GM23338 (cell line): ENCODE results near the gene RPUSD1. TPM values are rescaled to one million over a fixed set of nuclear protein-coding genes. Genes with fewer than 3 reads are reported as not detected.

Source experiments
- CREB1 ChIP-seq: fragments of 250-450 bp; sonication (Bioruptor Pico); IDR thresholded peaks from 2 replicates; pipeline ENCODE4 v1.5.0; 2020; ENCODE audit warnings: low read depth, mild to moderate bottlenecking, moderate library complexity
- CTCF ChIP-seq, 2 experiments: fragments of 200-600 bp in 1 of 2; sonication (generic) in 1 of 2; conservative IDR thresholded peaks; 2 replicates each; pipeline versions ENCODE4 v1.5.1 to v1.6.1; 2016 to 2017; ENCODE audit warnings: antibody characterized with exemption in 2 of 2, low read depth in 2 of 2, mild to moderate bottlenecking in 2 of 2, moderate library complexity in 1 of 2
- EZH2 ChIP-seq: fragments of 200-600 bp; sonication (generic); IDR thresholded peaks from one replicate; pipeline ENCODE4 v1.8.0; 2017; ENCODE audit warnings: antibody characterized with exemption, mild to moderate bottlenecking, low read depth; ENCODE audit not compliant: unreplicated experiment
- EZH2phosphoT487 ChIP-seq: fragments of 200-600 bp; sonication (generic); IDR thresholded peaks from one replicate; pipeline ENCODE4 v1.8.1; 2018; ENCODE audit warnings: antibody characterized with exemption; ENCODE audit not compliant: unreplicated experiment
- JUNB ChIP-seq: IDR thresholded peaks from one replicate; pipeline ENCODE4 v1.6.1; 2016; ENCODE audit warnings: antibody characterized with exemption; ENCODE audit not compliant: unreplicated experiment
- POLR2AphosphoS5 ChIP-seq: IDR thresholded peaks from 2 replicates; pipeline ENCODE4 v1.6.1; 2016; ENCODE audit warnings: antibody characterized with exemption, low read depth
- STAT1 ChIP-seq: IDR thresholded peaks from one replicate; pipeline ENCODE4 v1.6.1; 2016; ENCODE audit warnings: antibody characterized with exemption; ENCODE audit not compliant: unreplicated experiment
- ZNF114 ChIP-seq: fragments of 250-450 bp; sonication (Bioruptor Pico); IDR thresholded peaks from 2 replicates; pipeline ENCODE4 v1.5.0; 2020; ENCODE audit warnings: mild to moderate bottlenecking, moderate library complexity
- ZNF331 ChIP-seq: fragments of 250-450 bp; sonication (Bioruptor Pico); IDR thresholded peaks from 2 replicates; pipeline ENCODE4 v1.5.0; 2020; ENCODE audit warnings: low read depth, mild to moderate bottlenecking, moderate library complexity
- polyA plus RNA-seq: library from polyadenylated mRNA; unstranded; fragments of >200 nt; fragmentation: Nextera tagmentation; extraction: Ambion mirVana; gene quantifications from 2 replicates; pipeline ENCODE4 v1.2.1, GENCODE V29; 2016
- total RNA-seq: library from RNA; depleted of rRNA; stranded (reverse); fragments of >200 nt; shearing (Covaris generic); gene quantifications from 2 replicates; pipeline ENCODE4 v1.2.3, GENCODE V29; 2014
- TF ChIP-seq, protein P1 (sequence below): fragments of 250-450 bp; sonication (Bioruptor Pico); IDR thresholded peaks from 2 replicates; pipeline ENCODE4 v1.5.0; 2020; ENCODE audit warnings: mild to moderate bottlenecking, moderate library complexity
- TF ChIP-seq, protein P2 (sequence below): IDR thresholded peaks from one replicate; pipeline ENCODE4 v1.6.1; 2018; ENCODE audit warnings: antibody characterized with exemption; ENCODE audit not compliant: unreplicated experiment
- TF ChIP-seq, protein P3 (sequence below): IDR thresholded peaks from 2 replicates; pipeline ENCODE4 v1.6.1; 2016; ENCODE audit warnings: antibody characterized with exemption

RPUSD1 gene
- total and polyA plus RNA-seq, 2 experiments from 2014 or later = 19.1 to 79.5 TPM

DNA sequence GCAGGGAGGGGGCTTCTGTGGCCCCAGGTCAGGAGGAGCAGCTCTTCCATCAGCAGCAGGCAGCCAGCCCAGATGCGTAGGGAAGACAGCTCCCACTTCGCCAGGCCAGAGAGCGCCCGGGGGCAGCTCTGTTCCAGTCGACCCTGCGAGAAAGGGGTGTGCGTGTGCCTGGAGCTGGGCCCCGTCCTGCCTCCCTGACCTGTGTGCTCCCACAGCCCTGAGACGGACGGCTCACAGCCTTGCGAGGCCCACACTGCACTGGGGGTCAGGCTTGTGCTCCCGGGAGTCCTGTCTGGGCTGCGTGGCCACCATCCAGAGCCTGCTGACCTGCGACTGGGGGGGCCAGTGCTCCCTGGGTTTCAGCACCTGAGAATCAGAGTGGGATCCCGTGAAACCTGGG is 28.1 kb downstream of the RPUSD1 start (continued):
- TF ChIP-seq, protein P1, sequence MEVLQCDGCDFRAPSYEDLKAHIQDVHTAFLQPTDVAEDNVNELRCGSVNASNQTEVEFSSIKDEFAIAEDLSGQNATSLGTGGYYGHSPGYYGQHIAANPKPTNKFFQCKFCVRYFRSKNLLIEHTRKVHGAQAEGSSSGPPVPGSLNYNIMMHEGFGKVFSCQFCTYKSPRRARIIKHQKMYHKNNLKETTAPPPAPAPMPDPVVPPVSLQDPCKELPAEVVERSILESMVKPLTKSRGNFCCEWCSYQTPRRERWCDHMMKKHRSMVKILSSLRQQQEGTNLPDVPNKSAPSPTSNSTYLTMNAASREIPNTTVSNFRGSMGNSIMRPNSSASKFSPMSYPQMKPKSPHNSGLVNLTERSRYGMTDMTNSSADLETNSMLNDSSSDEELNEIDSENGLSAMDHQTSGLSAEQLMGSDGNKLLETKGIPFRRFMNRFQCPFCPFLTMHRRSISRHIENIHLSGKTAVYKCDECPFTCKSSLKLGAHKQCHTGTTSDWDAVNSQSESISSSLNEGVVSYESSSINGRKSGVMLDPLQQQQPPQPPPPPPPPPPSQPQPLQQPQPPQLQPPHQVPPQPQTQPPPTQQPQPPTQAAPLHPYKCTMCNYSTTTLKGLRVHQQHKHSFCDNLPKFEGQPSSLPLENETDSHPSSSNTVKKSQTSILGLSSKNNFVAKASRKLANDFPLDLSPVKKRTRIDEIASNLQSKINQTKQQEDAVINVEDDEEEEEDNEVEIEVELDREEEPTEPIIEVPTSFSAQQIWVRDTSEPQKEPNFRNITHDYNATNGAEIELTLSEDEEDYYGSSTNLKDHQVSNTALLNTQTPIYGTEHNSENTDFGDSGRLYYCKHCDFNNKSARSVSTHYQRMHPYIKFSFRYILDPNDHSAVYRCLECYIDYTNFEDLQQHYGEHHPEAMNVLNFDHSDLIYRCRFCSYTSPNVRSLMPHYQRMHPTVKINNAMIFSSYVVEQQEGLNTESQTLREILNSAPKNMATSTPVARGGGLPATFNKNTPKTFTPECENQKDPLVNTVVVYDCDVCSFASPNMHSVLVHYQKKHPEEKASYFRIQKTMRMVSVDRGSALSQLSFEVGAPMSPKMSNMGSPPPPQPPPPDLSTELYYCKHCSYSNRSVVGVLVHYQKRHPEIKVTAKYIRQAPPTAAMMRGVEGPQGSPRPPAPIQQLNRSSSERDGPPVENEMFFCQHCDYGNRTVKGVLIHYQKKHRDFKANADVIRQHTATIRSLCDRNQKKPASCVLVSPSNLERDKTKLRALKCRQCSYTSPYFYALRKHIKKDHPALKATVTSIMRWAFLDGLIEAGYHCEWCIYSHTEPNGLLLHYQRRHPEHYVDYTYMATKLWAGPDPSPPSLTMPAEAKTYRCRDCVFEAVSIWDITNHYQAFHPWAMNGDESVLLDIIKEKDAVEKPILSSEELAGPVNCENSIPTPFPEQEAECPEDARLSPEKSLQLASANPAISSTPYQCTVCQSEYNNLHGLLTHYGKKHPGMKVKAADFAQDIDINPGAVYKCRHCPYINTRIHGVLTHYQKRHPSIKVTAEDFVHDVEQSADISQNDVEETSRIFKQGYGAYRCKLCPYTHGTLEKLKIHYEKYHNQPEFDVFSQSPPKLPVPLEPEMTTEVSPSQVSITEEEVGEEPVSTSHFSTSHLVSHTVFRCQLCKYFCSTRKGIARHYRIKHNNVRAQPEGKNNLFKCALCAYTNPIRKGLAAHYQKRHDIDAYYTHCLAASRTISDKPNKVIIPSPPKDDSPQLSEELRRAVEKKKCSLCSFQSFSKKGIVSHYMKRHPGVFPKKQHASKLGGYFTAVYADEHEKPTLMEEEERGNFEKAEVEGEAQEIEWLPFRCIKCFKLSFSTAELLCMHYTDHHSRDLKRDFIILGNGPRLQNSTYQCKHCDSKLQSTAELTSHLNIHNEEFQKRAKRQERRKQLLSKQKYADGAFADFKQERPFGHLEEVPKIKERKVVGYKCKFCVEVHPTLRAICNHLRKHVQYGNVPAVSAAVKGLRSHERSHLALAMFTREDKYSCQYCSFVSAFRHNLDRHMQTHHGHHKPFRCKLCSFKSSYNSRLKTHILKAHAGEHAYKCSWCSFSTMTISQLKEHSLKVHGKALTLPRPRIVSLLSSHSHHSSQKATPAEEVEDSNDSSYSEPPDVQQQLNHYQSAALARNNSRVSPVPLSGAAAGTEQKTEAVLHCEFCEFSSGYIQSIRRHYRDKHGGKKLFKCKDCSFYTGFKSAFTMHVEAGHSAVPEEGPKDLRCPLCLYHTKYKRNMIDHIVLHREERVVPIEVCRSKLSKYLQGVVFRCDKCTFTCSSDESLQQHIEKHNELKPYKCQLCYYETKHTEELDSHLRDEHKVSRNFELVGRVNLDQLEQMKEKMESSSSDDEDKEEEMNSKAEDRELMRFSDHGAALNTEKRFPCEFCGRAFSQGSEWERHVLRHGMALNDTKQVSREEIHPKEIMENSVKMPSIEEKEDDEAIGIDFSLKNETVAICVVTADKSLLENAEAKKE (CRISPR knock-in tag) = no peak
- TF ChIP-seq JUNB (no peak), ZNF331 (CRISPR knock-in tag) (no peak), EZH2 (no peak), STAT1 (no peak), EZH2phosphoT487 (no peak), CREB1 (CRISPR knock-in tag) (no peak), ZNF114 (CRISPR knock-in tag) (no peak), CTCF (conservative IDR thresholded peaks at IDR 0.05; ENCODE audit: low read depth in 2 of 2) (no peak), POLR2AphosphoS5 (no peak)
- TF ChIP-seq, protein P2, sequence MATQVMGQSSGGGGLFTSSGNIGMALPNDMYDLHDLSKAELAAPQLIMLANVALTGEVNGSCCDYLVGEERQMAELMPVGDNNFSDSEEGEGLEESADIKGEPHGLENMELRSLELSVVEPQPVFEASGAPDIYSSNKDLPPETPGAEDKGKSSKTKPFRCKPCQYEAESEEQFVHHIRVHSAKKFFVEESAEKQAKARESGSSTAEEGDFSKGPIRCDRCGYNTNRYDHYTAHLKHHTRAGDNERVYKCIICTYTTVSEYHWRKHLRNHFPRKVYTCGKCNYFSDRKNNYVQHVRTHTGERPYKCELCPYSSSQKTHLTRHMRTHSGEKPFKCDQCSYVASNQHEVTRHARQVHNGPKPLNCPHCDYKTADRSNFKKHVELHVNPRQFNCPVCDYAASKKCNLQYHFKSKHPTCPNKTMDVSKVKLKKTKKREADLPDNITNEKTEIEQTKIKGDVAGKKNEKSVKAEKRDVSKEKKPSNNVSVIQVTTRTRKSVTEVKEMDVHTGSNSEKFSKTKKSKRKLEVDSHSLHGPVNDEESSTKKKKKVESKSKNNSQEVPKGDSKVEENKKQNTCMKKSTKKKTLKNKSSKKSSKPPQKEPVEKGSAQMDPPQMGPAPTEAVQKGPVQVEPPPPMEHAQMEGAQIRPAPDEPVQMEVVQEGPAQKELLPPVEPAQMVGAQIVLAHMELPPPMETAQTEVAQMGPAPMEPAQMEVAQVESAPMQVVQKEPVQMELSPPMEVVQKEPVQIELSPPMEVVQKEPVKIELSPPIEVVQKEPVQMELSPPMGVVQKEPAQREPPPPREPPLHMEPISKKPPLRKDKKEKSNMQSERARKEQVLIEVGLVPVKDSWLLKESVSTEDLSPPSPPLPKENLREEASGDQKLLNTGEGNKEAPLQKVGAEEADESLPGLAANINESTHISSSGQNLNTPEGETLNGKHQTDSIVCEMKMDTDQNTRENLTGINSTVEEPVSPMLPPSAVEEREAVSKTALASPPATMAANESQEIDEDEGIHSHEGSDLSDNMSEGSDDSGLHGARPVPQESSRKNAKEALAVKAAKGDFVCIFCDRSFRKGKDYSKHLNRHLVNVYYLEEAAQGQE = no peak
- TF ChIP-seq, protein P3, sequence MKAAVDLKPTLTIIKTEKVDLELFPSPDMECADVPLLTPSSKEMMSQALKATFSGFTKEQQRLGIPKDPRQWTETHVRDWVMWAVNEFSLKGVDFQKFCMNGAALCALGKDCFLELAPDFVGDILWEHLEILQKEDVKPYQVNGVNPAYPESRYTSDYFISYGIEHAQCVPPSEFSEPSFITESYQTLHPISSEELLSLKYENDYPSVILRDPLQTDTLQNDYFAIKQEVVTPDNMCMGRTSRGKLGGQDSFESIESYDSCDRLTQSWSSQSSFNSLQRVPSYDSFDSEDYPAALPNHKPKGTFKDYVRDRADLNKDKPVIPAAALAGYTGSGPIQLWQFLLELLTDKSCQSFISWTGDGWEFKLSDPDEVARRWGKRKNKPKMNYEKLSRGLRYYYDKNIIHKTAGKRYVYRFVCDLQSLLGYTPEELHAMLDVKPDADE = no peak
